ES-I3 (cell line): ENCODE measurements around the gene TMEM115.

Experiments used
- H3K36me3 ChIP-seq: 2 replicates; pipeline ENCODE4 v1.6.1; 2013; ENCODE audit warnings: mild to moderate bottlenecking, low read length, control low read depth, moderate library complexity; ENCODE audit not compliant: insufficient read depth
- H3K4me1 ChIP-seq: 2 replicates; pipeline ENCODE4 v1.6.1; 2013; ENCODE audit warnings: mild to moderate bottlenecking, control low read depth, low read length; ENCODE audit not compliant: insufficient read depth
- H3K9ac ChIP-seq: 2 replicates; pipeline ENCODE4 v1.6.1; 2013; ENCODE audit warnings: low read depth, mild to moderate bottlenecking, low read length, moderate library complexity
- H3K9me3 ChIP-seq: 2 replicates; pipeline ENCODE4 v1.6.1; 2013; ENCODE audit warnings: mild to moderate bottlenecking, low read length, moderate library complexity; ENCODE audit not compliant: control insufficient read depth, insufficient read depth

Gene TMEM115

DNA sequence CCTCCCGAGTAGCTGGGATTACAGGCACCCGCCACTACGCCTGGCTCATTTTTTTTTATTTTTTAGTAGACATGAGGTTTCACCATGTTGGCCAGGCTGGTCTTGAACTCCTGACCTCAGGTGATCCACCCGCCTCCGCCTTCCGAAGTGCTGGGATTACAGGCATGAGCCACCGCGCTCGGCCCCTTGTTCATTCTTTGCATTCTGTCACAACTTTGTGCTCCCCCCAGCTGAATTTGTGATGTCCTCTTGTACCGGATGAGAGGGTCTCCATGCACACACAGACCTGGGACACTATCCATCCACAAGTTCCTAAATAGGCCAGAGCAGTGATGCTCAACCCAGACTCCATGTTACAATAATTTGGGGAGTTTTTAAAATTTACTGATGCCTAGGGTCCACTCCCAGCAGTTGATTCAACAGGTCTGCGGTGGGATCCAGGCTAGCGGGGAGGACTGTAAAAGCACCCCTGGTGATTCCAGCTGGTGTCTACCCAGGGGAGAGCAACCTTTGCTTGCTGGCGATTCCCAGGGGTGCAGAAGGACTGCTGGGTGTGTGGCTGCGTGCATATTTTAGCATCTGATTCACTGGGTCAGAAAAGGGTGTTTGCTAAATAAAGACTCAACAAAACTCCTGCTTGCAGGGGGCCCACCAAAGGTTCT is 19.7 kb downstream of the TMEM115 start:
- Histone ChIP-seq H3K36me3 (no peaks in the 10 kb centered on the region), H3K4me1 (peaks cover 5% of the 10 kb centered on the region), H3K9me3 (no peaks in the 10 kb centered on the region), H3K9ac (peak overlapping the region; percentile 65; the same call in 1 of the 2 replicates)

DNA sequence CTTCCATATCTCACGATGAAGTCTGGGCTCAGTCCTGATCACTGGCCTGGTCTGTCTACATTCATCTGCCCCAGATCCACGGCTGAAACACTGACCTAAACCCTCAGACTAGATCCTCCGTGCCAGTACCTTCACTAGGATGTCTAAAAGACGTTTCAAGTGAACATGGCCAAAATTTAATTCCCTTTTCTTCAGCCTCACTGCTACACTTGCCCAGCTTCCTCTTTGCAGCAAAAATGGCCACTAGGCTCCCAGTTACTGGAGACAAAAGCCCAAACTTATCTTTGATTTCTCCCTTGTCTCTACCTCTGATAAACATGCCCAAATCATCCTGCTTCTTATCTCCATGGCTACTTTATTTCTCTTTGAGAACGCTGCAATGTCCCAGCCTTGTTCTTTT is 20.4 kb downstream of the TMEM115 start:
- Histone ChIP-seq H3K9ac (no peak overlapping the region), H3K36me3 (peaks cover 2% of the 10 kb centered on the region; the same call in 1 of the 2 replicates), H3K4me1 (peaks cover 5% of the 10 kb centered on the region), H3K9me3 (no peaks in the 10 kb centered on the region)

DNA sequence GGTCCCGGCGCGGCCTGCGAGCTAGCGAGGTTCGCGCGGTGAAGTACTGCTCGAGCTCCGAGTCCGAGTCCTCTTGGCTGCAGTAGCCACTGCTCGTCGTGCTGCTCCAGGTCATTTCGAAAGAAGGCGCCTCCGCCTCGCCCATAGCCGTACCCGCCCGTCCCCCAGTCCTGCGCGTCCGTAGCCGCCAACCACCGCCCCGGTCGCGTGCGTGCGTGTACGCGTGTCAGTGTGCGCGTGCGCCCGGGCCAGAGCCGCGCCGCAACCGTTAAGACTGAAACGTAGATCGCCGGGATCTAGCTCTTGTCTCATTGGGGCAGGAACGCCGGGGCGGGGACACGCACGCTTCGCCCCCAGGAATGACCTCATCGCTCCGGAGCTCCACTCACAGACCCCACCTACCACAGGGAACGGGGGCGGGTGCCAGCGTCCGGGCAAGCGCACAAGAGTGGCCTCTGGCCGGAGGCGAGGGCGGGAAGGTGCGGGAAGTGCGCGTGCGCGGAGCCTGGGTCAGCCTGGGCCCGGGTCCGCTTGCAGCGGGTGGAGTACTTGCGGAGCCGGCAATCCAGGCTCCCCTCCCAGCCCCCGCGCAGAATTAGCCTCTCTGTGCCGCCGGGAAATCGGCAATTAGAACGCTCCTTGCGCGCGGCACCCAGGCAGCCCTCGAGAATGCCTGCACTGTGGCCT is 22.0 kb downstream of the TMEM115 start:
- H3K9ac ChIP-seq: peak overlapping the region; percentile 87
- no peaks in the 10 kb centered on the region for H3K9me3 ChIP-seq
- H3K4me1 ChIP-seq: peaks cover 5% of the 10 kb centered on the region
- H3K36me3 ChIP-seq: peaks cover 4% of the 10 kb centered on the region

DNA sequence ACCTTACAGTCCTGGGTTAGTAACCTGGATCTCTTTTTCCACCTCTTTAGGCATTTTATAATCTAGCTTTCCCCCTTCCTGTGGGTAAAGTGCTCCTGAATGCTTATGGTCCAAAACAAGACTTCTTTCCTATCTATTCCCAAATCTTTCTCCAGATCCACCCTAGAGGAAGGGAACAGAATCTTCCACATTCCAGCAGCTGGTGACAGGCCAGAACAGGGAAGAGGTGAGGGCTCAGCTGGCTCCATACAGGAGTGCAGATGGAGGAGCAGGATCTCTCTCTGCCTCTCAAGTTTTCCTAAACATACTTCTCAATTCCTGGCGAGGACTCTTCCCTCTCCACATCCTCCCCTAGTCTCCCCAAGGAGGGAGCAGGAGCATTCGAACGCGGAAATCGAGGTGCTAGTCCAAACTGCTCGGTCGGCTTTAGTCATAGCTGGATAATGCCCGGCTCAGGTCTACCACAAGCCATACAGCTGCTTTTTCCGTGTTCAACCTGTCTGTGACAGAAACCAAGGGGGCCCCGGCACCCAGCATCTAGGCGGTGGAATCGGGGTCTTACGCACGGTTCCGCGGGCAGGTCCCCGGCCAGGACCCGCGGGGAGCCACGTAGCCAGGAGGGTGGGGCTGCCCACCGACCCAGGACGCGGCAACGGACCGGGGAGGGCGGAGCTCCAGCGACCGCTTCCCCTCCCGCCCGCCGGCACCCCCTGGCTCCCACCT is 22.7 kb downstream of the TMEM115 start:
- peaks cover 4% of the 10 kb centered on the region for H3K36me3 ChIP-seq
- no peaks in the 10 kb centered on the region for H3K9me3 ChIP-seq
- peaks cover 5% of the 10 kb centered on the region for H3K4me1 ChIP-seq
- H3K9ac ChIP-seq: peak overlapping the region; percentile 87

DNA sequence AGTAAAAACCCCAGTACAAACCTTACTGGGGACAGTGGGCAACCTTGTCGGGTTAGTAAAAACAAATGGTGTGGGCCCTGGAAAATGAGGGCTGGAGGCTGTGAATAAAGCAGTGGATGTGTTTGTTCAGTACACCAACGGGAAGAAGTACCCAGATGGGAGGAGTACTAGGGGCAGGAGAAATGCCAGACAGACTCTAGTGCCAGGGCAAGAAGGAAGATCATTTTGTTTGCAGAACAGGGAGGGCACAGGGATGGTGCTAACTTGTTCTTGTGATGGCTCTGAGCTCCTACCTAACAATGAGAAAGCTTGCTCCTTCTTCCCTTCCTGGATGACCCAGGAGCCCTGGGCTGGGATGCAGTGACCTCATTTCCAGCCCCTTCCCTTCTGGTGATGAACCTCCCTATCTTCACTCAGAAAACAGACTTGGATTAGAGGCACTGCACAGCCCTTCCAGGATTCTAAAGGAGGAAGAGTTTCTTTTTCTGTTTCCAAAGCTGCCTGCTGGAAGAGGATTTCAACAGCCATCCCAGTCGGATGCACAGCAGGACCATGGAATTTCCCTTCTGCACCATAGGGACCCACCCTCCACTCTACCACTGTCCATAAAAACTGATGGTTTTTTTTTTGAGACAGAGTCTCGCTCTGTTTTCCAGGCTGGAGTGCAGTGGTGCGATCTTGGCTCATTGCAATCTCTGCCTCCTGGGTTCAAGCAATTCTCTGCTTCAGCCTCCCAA is 24.8 kb downstream of the TMEM115 start:
- Histone ChIP-seq H3K9ac (no peak overlapping the region), H3K36me3 (peaks cover 4% of the 10 kb centered on the region), H3K9me3 (no peaks in the 10 kb centered on the region), H3K4me1 (peaks cover 5% of the 10 kb centered on the region)

DNA sequence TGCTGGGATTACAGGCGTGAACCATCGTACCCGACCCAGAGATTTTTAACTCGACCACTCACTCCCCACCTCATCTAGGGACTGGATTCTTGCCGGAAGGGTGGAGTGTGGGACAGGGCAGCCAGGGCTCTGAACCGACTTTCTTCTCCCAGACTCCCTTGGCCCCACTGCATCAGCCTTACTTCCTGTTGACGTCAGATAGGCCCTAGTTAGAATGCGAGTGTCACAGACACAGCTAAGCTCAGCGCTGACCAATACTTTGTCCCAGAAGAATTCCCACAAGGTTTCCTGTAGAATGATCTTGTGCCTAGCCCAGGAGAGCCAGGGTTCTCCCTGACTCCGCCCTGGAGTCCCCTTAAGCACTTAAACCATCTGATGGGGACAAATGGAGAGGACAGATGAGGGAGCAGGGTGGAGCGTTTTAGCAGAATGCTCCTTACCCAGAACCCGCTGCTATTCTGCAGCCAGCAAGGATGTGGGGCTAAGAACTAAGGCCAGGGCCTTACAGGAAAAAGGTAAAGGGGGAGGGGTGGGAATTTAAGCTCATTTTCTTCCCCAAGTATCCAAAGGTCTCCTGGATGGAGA is 25.5 kb downstream of the TMEM115 start:
- Histone ChIP-seq H3K36me3 (peaks cover 4% of the 10 kb centered on the region), H3K9me3 (no peaks in the 10 kb centered on the region), H3K9ac (no peak overlapping the region), H3K4me1 (peaks cover 3% of the 10 kb centered on the region; the same call in 1 of the 2 replicates)

DNA sequence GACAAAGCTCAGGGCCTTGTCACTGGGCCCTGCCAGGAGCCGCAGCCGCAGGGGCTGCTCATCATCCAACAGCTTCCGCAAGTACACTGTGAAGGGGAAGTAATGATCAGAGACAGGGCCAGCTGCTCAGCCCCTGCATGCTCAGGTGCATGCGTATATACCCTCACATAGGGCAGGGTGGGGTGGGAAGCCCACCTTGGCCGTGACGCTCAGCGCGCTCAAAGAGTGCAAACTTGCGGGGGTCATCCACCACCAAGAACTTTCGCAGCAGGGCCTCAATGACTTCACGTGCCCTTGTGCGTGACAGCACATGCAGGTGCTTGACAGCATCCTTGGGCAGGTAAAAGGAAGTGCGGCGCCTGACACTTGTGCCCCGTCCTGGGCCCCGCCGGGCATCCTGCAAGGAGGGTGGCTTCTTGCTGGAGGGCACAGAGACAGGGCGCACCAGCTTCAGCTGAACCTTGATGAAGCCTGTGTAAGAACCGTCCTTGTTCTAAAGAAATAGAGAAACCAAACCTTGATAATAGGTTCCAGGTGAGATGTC is 27.9 kb downstream of the TMEM115 start:
- H3K4me1 ChIP-seq: no peaks in the 10 kb centered on the region
- peaks cover 4% of the 10 kb centered on the region for H3K36me3 ChIP-seq
- no peaks in the 10 kb centered on the region for H3K9me3 ChIP-seq
- H3K9ac ChIP-seq: no peak overlapping the region

DNA sequence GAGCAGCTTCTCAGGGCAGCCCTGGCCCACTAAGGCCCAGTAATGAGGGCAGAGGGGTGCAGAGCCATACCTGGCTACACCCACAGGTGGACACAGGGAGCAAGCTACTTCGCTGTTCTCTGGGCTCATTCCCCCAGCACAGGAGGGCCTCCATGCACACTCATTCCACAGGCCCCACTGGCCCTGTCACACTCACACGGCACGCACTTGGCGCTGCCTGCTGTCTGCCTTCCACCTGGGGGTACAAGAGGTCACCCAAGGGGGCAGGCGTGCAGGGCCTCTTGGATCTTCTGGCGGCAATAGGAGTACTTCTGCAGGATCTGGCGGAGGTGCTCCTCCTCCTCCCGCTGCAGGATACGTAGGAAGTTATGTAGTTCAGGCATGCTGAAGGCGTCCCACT is 29.0 kb downstream of the TMEM115 start:
- no peak overlapping the region for H3K9ac ChIP-seq
- peaks cover 4% of the 10 kb centered on the region for H3K36me3 ChIP-seq
- H3K9me3 ChIP-seq: no peaks in the 10 kb centered on the region
- no peaks in the 10 kb centered on the region for H3K4me1 ChIP-seq

DNA sequence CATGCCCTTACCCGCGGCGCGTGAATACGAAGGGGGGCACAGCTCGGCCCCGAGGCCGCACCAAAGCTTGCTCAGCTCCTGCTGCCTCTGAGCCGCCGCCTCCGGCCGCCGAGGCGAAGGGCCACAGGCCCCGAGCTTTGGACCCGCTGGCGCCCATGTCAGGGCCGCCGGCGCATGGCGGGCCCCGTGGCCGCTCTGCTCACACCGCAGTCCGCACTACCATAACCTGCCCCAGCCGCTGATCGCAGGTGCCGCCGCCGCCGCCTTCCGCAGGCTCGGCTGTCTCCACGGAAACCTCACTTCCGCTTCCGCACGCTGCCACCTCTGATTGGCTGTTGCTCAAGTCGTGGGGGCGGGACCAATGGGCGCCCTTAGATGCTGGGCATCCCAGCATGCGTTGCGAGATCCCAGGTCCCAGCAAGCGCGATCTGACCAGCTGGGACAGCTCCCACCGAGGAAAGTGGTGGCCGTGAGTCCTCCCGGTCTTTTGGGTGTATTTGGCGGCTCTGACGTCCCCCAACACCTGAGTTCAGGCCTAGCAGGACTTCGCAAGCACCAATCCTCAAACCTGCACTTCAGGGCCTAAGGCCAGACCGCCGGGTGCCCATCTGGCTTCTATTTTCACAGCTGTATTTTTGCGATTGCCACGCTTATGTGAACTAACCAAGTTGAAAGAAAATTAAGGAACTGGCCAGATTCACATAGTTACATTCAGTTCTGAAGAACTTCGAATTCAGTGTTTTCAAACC is 31.2 kb downstream of the TMEM115 start, which contains the start of gene TUSC2:
TUSC2 (minus strand) TSS at position 281 of the 749 bp plus-strand sequence; CDS start at position 157, 124 bp downstream.
- no peaks in the 10 kb centered on the region for H3K9me3 ChIP-seq
- H3K36me3 ChIP-seq: no peaks in the 10 kb centered on the region; the same call in none of the 2 replicates
- peak within 1 kb of the TSS; percentile 88 for H3K9ac ChIP-seq
- peaks cover 8% of the 10 kb centered on the region; the same call in 1 of the 2 replicates for H3K4me1 ChIP-seq

DNA sequence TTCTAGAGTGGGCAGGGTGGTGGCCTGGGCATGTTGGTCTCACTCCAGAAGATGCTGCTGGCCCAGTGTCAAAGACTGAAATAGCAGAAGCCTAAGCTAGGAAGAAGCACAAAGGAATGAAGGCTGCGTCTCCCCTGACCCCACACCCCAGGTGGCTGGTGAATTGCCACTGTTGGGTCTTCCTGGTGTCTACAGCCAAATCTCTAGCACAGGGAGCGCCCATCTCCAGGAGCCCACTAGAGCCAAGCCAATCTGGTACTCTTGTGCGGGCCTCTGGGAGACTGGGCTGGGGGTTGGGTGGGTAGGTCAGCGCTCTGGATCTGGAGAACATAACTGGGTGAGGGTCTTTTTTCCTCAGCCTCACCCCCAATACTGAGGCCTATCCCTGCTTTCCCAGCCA is 32.2 kb downstream of the TMEM115 start:
- Histone ChIP-seq H3K4me1 (peaks cover 13% of the 10 kb centered on the region; the same call in 1 of the 2 replicates), H3K9ac (peak overlapping the region; percentile 88), H3K36me3 (no peaks in the 10 kb centered on the region; the same call in none of the 2 replicates), H3K9me3 (no peaks in the 10 kb centered on the region)

DNA sequence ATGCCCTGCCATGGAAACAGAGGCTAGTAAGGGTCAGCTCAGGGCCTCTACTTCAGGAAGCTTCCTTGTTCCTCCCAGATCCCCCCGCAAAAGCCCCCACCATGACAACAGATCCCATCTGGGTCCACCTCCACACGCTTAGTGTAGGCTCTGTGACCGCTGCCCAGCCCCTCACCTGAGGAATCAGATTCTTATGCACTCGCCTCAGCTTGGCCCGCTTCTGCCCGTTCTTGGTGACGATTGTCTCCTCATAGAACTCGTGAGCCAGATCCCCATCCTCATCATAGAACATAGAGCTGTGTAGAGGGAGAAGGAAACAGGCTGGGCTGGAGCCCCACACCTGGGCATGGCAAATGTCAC is 33.2 kb downstream of the TMEM115 start:
- no peak overlapping the region for H3K9ac ChIP-seq

DNA sequence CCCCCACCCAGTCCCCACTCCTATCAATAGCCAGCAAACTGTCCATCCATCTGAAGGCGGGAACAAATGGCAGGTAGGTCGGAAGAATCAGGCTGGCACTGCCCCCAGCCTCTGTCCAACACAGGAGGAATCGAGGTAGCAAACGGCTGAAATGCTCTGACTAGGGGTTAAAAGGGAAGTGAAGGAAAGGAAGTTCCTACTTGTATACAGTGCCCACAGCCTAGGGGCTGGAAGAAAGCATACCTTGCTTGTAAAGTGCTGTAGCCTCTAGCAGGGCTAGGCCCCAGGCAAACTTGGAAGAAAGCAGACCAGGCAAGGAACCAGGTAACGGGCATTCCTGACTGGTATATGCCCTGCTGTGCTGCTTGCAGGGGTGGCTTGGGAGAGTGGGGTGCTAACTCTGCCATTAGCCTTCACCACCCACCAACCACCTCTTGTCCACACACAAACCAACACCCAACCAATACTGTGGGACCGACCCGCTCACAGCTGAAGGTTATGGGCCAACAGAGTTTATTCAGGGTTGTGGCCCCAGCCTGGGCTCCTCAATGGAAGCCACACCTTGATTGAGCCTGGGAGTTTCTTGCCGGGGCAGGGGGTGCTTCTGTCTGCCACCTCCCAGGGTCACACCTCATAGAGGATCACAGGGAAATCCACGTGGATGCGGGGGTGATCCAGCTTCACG is 33.7 kb downstream of the TMEM115 start:
- Histone ChIP-seq H3K4me1 (peaks cover 13% of the 10 kb centered on the region; the same call in 1 of the 2 replicates), H3K9me3 (no peaks in the 10 kb centered on the region), H3K9ac (no peak overlapping the region), H3K36me3 (no peaks in the 10 kb centered on the region)

More for the DNA sequence above, 33.2 kb downstream of the TMEM115 start:
- Histone ChIP-seq H3K36me3 (no peaks in the 10 kb centered on the region; the same call in 1 of the 2 replicates), H3K9me3 (no peaks in the 10 kb centered on the region), H3K4me1 (peaks cover 13% of the 10 kb centered on the region; the same call in 1 of the 2 replicates)
